ENCODE measurements around the gene CACNB4. TPM values are rescaled to one million over a fixed set of nuclear protein-coding genes. Genes with fewer than 3 reads are reported as not detected.

CACNB4 gene
- polyA plus RNA-seq, 1 of the 3 experiments (the other 2 are of a cell fraction) = 0.18 TPM

- Histone ChIP-seq H3K79me2 (ENCODE audit: insufficient read depth) (peaks cover 62% of the 10 kb centered on the region), H3K4me1 (ENCODE audit: control insufficient read depth in 1 of 2, insufficient read depth in 2 of 2, low read depth in 1 of 2, low read length in 1 of 2) (peaks cover 0 to 15% of the 10 kb centered on the region in 2 experiments; a peak in 2 of 4 replicates), H3K4me3 (ENCODE audit: low read depth in 2 of 2, low read length in 1 of 2) (peak overlapping the region; percentile 84 to 96), H3K9me3 (no peaks in the 10 kb centered on the region), H3K27me3 (ENCODE audit: insufficient read depth) (no peaks in the 10 kb centered on the region), H3K36me3 (replicated peaks in 1 of 2; ENCODE audit: control insufficient read depth in 1 of 2, insufficient read depth in 2 of 2, low read length in 1 of 2) (no peaks in the 10 kb centered on the region), H3F3A (replicated peaks; ENCODE audit: insufficient read depth) (peaks cover 10% of the 10 kb centered on the region), H3K27ac (ENCODE audit: low read depth in 2 of 2, low read length in 1 of 2) (0 out of 4 replicates have a peak overlapping the region, but pooled peaks of 1 of the 2 experiments have one; percentile 0), H2AFZ (ENCODE audit: low read depth) (no peak overlapping the region), H3K4me2 (peak overlapping the region; percentile 91), H4K20me1 (ENCODE audit: insufficient read depth) (peaks cover 49% of the 10 kb centered on the region), H3K9ac (peak overlapping the region; percentile 89; the same call in 1 of the 2 replicates), H3K9me2 (no peaks in the 10 kb centered on the region)
- 51% methylated on average over 6 of the region's 6 CpGs for WGBS (ENCODE audit: low lambda C conversion rate)
- TF ChIP-seq FOSL2 (IDR thresholded peaks at IDR 0.05; ENCODE audit: borderline replicate concordance, low read depth) = no peak
- TF ChIP-seq RFX5 (IDR thresholded peaks at IDR 0.05; ENCODE audit: low read length) = no peak
- TF ChIP-seq ELF1 (IDR thresholded peaks at IDR 0.05) = no peak
- TF ChIP-seq USF2 (IDR thresholded peaks at IDR 0.05; ENCODE audit: borderline replicate concordance, low read depth, low read length) = peak; percentile 22; the same call in 1 of the 2 replicates
- peak; percentile 62; the same call in 1 of the 2 replicates for TF ChIP-seq USF1 (IDR thresholded peaks at IDR 0.05; ENCODE audit: borderline replicate concordance, low read depth)
- ChIA-PET CTCF (interaction anchor here (0.7 to 2.5 kb wide), 2 partner anchors 25 to 199 kb away, joined by 3 to 9 read pairs; no protein-coding TSS in a partner anchor), POLR2A (no interaction called here)
- peak; percentile 17 for DNase-seq
These were observed 272.1 kb downstream of the CACNB4 start for GRCh38 chr2:151826737-151827157.

- TF ChIP-seq MXI1 (IDR thresholded peaks at IDR 0.05; ENCODE audit: low read depth, low read length) (no peak), CTCF (IDR thresholded peaks at IDR 0.05) (no peak), SMC3 (IDR thresholded peaks at IDR 0.05; ENCODE audit: low read depth, low read length) (no peak), RAD21 (IDR thresholded peaks at IDR 0.05; ENCODE audit: low read length) (no peak), MEF2A (IDR thresholded peaks at IDR 0.05; ENCODE audit: borderline replicate concordance, low read depth) (no peak), CHD2 (IDR thresholded peaks at IDR 0.05; ENCODE audit: low read length, partially characterized antibody) (no peak), TCF12 (IDR thresholded peaks at IDR 0.05) (no peak), NRF1 (IDR thresholded peaks at IDR 0.05; ENCODE audit: low read depth, low read length) (no peak), YY1 (IDR thresholded peaks at IDR 0.05; ENCODE audit: low read depth) (no peak), EP300 (IDR thresholded peaks at IDR 0.05; ENCODE audit: borderline replicate concordance in 1 of 2, low read depth in 1 of 2, low read length in 1 of 2) (no peak), SIN3A (IDR thresholded peaks at IDR 0.05; ENCODE audit: borderline replicate concordance, low read depth, low read length) (no peak), JUND (IDR thresholded peaks at IDR 0.05) (no peak), TAF1 (IDR thresholded peaks at IDR 0.05; ENCODE audit: borderline replicate concordance, low read depth, low read length) (no peak), RCOR1 (IDR thresholded peaks at IDR 0.05; ENCODE audit: low read length) (no peak), MAX (IDR thresholded peaks at IDR 0.05; ENCODE audit: low read depth) (no peak), GABPA (IDR thresholded peaks at IDR 0.05; ENCODE audit: low read depth) (no peak), RXRA (IDR thresholded peaks at IDR 0.05; ENCODE audit: borderline replicate concordance, low read depth) (no peak), USF2 (IDR thresholded peaks at IDR 0.05; ENCODE audit: borderline replicate concordance, low read depth, low read length) (no peak)
- Histone ChIP-seq H3K27me3 (ENCODE audit: insufficient read depth) (no peaks in the 10 kb centered on the region), H3K9ac (no peak overlapping the region), H3K4me1 (ENCODE audit: control insufficient read depth in 1 of 2, insufficient read depth in 2 of 2, low read depth in 1 of 2, low read length in 1 of 2) (peaks cover 0 to 15% of the 10 kb centered on the region in 2 experiments; a peak in 2 of 4 replicates), H2AFZ (ENCODE audit: low read depth) (no peak overlapping the region), H3K36me3 (replicated peaks in 1 of 2; ENCODE audit: control insufficient read depth in 1 of 2, insufficient read depth in 2 of 2, low read length in 1 of 2) (no peaks in the 10 kb centered on the region), H3K79me2 (ENCODE audit: insufficient read depth) (peaks cover 80% of the 10 kb centered on the region), H3K4me3 (ENCODE audit: low read depth in 2 of 2, low read length in 1 of 2) (no peak overlapping the region), H3F3A (replicated peaks; ENCODE audit: insufficient read depth) (peaks cover 10% of the 10 kb centered on the region), H3K27ac (ENCODE audit: low read depth in 2 of 2, low read length in 1 of 2) (no peak overlapping the region), H3K9me2 (no peaks in the 10 kb centered on the region), H4K20me1 (ENCODE audit: insufficient read depth) (peaks cover 56% of the 10 kb centered on the region), H3K4me2 (no peak overlapping the region), H3K9me3 (no peaks in the 10 kb centered on the region)
- 89% methylated on average over 2 of the region's 2 CpGs for WGBS (ENCODE audit: low lambda C conversion rate)
- CTCF ChIA-PET = interaction anchor here (1.1 to 1.4 kb wide), 3 partner anchors 17 to 201 kb away, joined by 3 to 5 read pairs (median 4); no protein-coding TSS in a partner anchor
- POLR2A ChIA-PET = no interaction called here
- DNase-seq = no peak
These were observed 274.0 kb downstream of the CACNB4 start for GRCh38 chr2:151824886-151825285.

Data from SK-N-SH (cell line).